ENCODE results near the gene NFATC2. TPM values are rescaled to one million over a fixed set of nuclear protein-coding genes. Genes with fewer than 3 reads are reported as not detected.

The NFATC2 gene
- total RNA-seq, 1 experiment from 2014 or later = 6.3 TPM

DNA sequence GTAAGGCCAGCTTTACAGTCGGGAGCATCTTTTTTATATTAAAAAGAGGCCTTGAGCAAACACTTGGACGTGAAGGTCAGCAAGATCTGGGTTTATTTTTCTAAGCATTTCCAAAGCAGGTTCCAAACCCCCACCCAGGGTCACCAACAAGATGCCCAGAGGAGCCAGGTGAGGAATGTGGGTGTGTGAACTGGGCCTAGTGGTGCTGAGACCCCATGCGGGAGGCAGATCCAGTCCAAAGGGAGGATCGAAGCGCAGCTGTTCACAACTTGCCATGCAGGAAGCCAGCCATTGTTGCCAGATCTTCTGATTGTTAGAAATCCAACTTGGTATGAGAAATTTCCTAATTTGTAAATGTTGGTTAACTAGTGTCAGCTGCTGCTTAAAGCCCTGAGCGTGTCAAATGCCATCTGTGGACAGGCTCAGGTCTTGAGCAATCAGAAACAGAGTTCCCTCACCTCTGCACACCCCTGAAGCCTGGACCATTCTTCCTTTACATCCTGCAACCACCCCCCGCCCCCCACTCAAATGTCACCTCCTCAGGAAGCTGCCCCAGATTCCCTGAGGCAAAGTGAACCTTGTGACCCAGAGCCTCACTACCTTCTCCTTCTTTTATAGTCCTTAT, 46.5 kb downstream of the NFATC2 start:
- Histone ChIP-seq H3K27me3 (ENCODE audit: insufficient read depth, low read depth) (no peaks in the 10 kb centered on the region), H3K4me3 (no peak overlapping the region), H2AFZ (no peak overlapping the region), H3K79me2 (ENCODE audit: low read depth) (no peaks in the 10 kb centered on the region), H3K27ac (no peak overlapping the region), H3K36me3 (ENCODE audit: low read depth) (no peaks in the 10 kb centered on the region), H3K9me3 (ENCODE audit: insufficient read depth, low read depth) (no peaks in the 10 kb centered on the region), H3K4me1 (replicated peaks; ENCODE audit: insufficient read depth) (peaks cover 10% of the 10 kb centered on the region; the same call in 1 of the 2 replicates), H3F3A (ENCODE audit: insufficient read depth, low read depth) (peaks cover 9% of the 10 kb centered on the region), H4K20me1 (ENCODE audit: insufficient read depth) (no peaks in the 10 kb centered on the region), H3K9me2 (ENCODE audit: insufficient read depth) (no peaks in the 10 kb centered on the region), H3K4me2 (no peak overlapping the region)
- intact Hi-C loops (cut with micrococcal nuclease; ENCODE audit: unreplicated experiment) = no loop called here
- TF ChIP-seq EZH2 (IDR thresholded peaks at IDR 0.05; ENCODE audit: low read depth) = no peak
- TF ChIP-seq, protein P1, sequence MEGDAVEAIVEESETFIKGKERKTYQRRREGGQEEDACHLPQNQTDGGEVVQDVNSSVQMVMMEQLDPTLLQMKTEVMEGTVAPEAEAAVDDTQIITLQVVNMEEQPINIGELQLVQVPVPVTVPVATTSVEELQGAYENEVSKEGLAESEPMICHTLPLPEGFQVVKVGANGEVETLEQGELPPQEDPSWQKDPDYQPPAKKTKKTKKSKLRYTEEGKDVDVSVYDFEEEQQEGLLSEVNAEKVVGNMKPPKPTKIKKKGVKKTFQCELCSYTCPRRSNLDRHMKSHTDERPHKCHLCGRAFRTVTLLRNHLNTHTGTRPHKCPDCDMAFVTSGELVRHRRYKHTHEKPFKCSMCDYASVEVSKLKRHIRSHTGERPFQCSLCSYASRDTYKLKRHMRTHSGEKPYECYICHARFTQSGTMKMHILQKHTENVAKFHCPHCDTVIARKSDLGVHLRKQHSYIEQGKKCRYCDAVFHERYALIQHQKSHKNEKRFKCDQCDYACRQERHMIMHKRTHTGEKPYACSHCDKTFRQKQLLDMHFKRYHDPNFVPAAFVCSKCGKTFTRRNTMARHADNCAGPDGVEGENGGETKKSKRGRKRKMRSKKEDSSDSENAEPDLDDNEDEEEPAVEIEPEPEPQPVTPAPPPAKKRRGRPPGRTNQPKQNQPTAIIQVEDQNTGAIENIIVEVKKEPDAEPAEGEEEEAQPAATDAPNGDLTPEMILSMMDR (conservative IDR thresholded peaks at IDR 0.05) = no peak
- ChIA-PET POLR2A (ENCODE audit: unreplicated experiment) (no interaction called here), CTCF (no interaction called here)
- no TSS peak for BruUV-seq (replicated peaks)
- peak in 1 of 2 experiments; percentile 43 for DNase-seq

DNA sequence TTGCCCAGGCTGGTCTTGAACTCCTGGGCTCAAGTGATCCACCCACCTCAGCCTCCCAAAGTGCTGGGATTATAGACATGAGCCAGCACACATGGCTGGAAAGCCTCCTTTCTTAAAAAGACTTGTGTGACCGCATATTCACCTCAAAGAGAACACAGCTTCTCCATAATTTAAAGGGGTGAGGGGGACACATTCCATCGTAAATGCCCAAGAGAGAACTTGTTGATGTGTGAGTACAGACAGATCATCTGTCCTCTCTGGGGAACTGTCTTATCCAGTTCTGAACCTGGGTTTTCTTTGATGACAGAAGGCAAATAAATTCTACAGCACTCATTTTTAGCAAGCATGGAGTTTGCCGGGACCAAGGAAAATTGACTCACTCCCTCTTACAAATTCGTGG, 47.2 kb downstream of the NFATC2 start:
- H3K4me3 ChIP-seq = no peak overlapping the region
- POLR2A ChIA-PET (ENCODE audit: unreplicated experiment) = interaction anchor here (0.6 kb wide), 1 partner anchor 173 kb away, joined by 8 read pairs; no protein-coding TSS in a partner anchor
- H3K27me3 ChIP-seq (ENCODE audit: insufficient read depth, low read depth) = no peaks in the 10 kb centered on the region
- no peak for DNase-seq
- no peak overlapping the region for H3K27ac ChIP-seq
- H3K9me3 ChIP-seq (ENCODE audit: insufficient read depth, low read depth) = no peaks in the 10 kb centered on the region
- H2AFZ ChIP-seq = no peak overlapping the region
- peaks cover 10% of the 10 kb centered on the region; the same call in 1 of the 2 replicates for H3K4me1 ChIP-seq (replicated peaks; ENCODE audit: insufficient read depth)
- H3K36me3 ChIP-seq (ENCODE audit: low read depth) = no peaks in the 10 kb centered on the region
- CTCF ChIA-PET = no interaction called here
- no peak for TF ChIP-seq EZH2 (IDR thresholded peaks at IDR 0.05; ENCODE audit: low read depth)
- TF ChIP-seq, protein P1 (conservative IDR thresholded peaks at IDR 0.05) = no peak
- H3K4me2 ChIP-seq = no peak overlapping the region
- H3K9me2 ChIP-seq (ENCODE audit: insufficient read depth) = no peaks in the 10 kb centered on the region
- intact Hi-C loops (cut with micrococcal nuclease; ENCODE audit: unreplicated experiment) = no loop called here
- no peaks in the 10 kb centered on the region for H3K79me2 ChIP-seq (ENCODE audit: low read depth)
- peaks cover 7% of the 10 kb centered on the region; the same call in 1 of the 2 replicates for H3F3A ChIP-seq (ENCODE audit: insufficient read depth, low read depth)
- H4K20me1 ChIP-seq (ENCODE audit: insufficient read depth) = no peaks in the 10 kb centered on the region
- BruUV-seq (replicated peaks) = no TSS peak

DNA sequence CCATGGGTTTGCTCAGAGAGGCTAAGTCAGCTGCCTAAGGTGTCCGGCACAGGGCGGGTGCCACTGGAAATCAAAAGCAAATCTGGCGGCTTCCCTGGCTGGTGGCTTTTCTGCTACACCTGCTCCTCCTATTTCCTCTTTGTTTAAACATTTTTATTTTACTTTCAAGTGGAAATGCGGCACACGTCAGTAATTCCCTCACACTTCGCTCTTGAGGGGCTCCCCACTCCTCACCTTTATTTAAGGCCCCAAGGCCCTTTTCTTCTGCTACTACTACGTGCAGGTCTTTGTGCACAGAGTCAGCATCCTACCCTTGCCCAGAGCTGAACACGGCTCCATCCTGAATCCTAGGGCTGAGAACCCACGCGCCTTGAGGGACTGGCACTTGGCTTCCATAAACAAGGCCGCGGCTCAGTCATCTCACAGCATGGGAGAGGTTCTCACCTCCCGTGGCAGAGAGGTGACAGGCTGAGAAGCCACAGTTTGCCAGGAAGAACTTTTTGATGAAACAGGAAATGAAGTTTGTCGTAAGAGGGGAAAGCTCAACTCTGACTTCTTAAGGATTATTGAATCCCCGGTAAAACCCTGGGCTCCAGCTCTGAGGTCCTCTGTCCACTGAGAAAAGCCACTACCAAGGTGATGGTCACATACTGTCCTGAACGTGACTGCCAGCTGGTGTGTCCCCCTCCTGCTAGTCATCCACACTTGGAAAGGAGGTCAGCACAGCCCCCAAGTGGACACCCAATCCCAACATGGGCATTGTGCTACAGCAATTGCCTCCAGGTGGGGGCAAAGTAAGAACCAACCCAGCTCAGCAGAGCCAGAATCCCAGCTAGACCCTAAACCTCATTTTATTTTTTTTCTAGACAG, 48.0 kb downstream of the NFATC2 start:
- Histone ChIP-seq H3K9me2 (ENCODE audit: insufficient read depth) (no peaks in the 10 kb centered on the region), H3K4me2 (no peak overlapping the region), H2AFZ (no peak overlapping the region), H4K20me1 (ENCODE audit: insufficient read depth) (no peaks in the 10 kb centered on the region), H3K9me3 (ENCODE audit: insufficient read depth, low read depth) (no peaks in the 10 kb centered on the region), H3K36me3 (ENCODE audit: low read depth) (no peaks in the 10 kb centered on the region), H3K27me3 (ENCODE audit: insufficient read depth, low read depth) (no peaks in the 10 kb centered on the region), H3K4me1 (replicated peaks; ENCODE audit: insufficient read depth) (0 out of 2 replicates have a peak, but pooled peaks cover 5% of the 10 kb centered on the region), H3K79me2 (ENCODE audit: low read depth) (no peaks in the 10 kb centered on the region; the same call in 1 of the 2 replicates), H3F3A (ENCODE audit: insufficient read depth, low read depth) (no peaks in the 10 kb centered on the region), H3K27ac (no peak overlapping the region), H3K4me3 (no peak overlapping the region)
- POLR2A ChIA-PET (ENCODE audit: unreplicated experiment) = interaction anchor here (0.6 kb wide), 2 partner anchors 24 to 173 kb away, joined by 6 to 8 read pairs; no protein-coding TSS in a partner anchor
- BruUV-seq (replicated peaks) = no TSS peak
- CTCF ChIA-PET = no interaction called here
- DNase-seq = no peak
- intact Hi-C loops (cut with micrococcal nuclease; ENCODE audit: unreplicated experiment) = no loop called here
- TF ChIP-seq, protein P1 (conservative IDR thresholded peaks at IDR 0.05) = no peak
- TF ChIP-seq EZH2 (IDR thresholded peaks at IDR 0.05; ENCODE audit: low read depth) = no peak

Data from PC-9 (cell line).